ENCODE measurements around the gene CR1L.
"Not testable (repeated sequence)": the region's sequence is repeated elsewhere in the genome, so short reads cannot be mapped to it uniquely, and the experiment has no call there.

CR1L gene

DNA sequence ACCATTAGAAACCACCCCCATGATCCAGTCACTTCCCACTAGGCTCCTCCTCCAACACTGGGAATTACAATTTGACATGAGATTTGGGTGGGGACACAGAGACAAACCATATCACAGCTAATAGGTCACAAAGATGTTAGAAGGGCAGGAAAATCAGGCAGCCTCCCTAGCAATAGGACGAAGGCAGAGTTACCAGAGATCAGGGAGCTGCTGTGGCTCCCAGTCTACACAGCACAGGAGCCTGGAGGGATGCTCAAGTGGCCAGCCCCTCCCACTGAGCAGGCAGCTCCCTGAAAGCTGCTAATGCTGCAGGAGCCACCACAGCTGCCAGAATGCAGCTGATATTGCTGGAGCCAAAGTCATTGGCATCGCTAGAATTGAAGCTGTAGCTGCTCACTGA lies 51.0 kb downstream of the CR1L start:
- H3K9ac ChIP-seq (ENCODE audit: low read length), result no peak overlapping the region
- H3K27me3 ChIP-seq (ENCODE audit: control insufficient read depth, insufficient read depth, low read length), result no peaks in the 10 kb centered on the region
- H3K36me3 ChIP-seq (ENCODE audit: control insufficient read depth, insufficient read depth, low read length), result no peaks in the 10 kb centered on the region
- no peaks in the 10 kb centered on the region for H3K4me1 ChIP-seq (ENCODE audit: control insufficient read depth, insufficient read depth, low read length)
- H3K4me3 ChIP-seq (ENCODE audit: low read length), result no peak overlapping the region
- H3K9me3 ChIP-seq (ENCODE audit: control insufficient read depth, low read length), result no peaks in the 10 kb centered on the region

DNA sequence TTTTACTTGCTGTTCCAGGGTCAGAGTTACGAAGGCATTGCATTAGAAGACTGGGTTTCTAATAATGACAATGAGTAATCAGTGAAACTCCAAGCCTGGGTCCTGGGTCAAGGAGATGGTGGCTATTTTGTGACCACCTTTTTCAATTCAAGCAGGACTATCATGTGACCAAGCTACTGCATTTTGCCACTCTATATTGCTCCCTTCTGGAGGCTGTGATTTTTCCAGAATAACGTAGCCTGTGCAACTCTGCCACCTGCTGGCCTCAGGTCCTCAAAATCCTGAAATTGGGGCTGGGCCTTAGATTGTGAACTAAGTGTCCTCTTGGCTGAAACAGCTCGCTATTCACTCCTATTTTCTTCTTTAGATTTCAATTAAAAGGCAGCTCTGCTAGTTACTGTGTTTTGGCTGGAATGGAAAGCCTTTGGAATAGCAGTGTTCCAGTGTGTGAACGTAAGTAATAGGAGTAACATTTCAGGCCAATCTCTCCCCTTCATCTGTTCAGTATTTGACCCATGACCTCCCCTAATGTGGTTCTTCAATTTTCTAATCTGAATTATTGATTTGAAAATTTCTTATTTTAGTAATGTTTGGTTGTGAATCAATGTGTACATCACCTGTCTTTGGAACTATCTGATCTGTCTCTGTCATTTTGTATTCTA lies 54.0 kb downstream of the CR1L start:
- Histone ChIP-seq H3K27me3 (ENCODE audit: control insufficient read depth, insufficient read depth, low read length) (no peaks in the 10 kb centered on the region), H3K9ac (ENCODE audit: low read length) (no peak overlapping the region), H3K36me3 (ENCODE audit: control insufficient read depth, insufficient read depth, low read length) (no peaks in the 10 kb centered on the region), H3K9me3 (ENCODE audit: control insufficient read depth, low read length) (no peaks in the 10 kb centered on the region), H3K4me3 (ENCODE audit: low read length) (no peak overlapping the region), H3K4me1 (ENCODE audit: control insufficient read depth, insufficient read depth, low read length) (no peaks in the 10 kb centered on the region)

- no peaks in the 10 kb centered on the region for H3K36me3 ChIP-seq (ENCODE audit: control insufficient read depth, insufficient read depth, low read length)
- no peak overlapping the region for H3K4me3 ChIP-seq (ENCODE audit: low read length)
- no peaks in the 10 kb centered on the region for H3K9me3 ChIP-seq (ENCODE audit: control insufficient read depth, low read length)
- H3K27me3 ChIP-seq (ENCODE audit: control insufficient read depth, insufficient read depth, low read length), result no peaks in the 10 kb centered on the region
- no peaks in the 10 kb centered on the region for H3K4me1 ChIP-seq (ENCODE audit: control insufficient read depth, insufficient read depth, low read length)
- H3K9ac ChIP-seq (ENCODE audit: low read length), result no peak overlapping the region
Observed at GRCh38 chr1:207702317-207702716, 57.4 kb downstream of the CR1L start.

DNA sequence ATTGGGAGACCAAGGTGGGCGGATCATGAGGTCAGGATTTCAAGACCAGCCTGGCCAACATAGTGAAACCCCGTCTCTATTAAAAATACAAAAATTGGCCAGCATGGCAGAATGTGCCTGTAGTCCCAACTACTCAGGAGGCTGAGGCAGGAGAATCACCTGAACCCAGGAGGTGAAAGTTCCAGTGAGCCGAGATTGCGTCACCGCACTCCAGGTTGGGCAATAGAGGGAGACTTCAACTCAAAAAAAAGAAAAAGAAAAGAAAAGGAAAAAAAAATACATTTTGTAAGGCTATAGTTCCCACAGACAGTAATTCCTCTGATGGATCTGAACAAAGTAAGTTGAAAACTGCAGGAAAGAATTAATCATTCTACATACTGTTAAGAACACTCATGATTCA lies 58.8 kb downstream of the CR1L start:
- no peak overlapping the region for H3K4me3 ChIP-seq (ENCODE audit: low read length)
- no peak overlapping the region for H3K9ac ChIP-seq (ENCODE audit: low read length)
- no peaks in the 10 kb centered on the region for H3K27me3 ChIP-seq (ENCODE audit: control insufficient read depth, insufficient read depth, low read length)
- no peaks in the 10 kb centered on the region for H3K4me1 ChIP-seq (ENCODE audit: control insufficient read depth, insufficient read depth, low read length)
- no peaks in the 10 kb centered on the region for H3K36me3 ChIP-seq (ENCODE audit: control insufficient read depth, insufficient read depth, low read length)
- H3K9me3 ChIP-seq (ENCODE audit: control insufficient read depth, low read length), result no peaks in the 10 kb centered on the region

DNA sequence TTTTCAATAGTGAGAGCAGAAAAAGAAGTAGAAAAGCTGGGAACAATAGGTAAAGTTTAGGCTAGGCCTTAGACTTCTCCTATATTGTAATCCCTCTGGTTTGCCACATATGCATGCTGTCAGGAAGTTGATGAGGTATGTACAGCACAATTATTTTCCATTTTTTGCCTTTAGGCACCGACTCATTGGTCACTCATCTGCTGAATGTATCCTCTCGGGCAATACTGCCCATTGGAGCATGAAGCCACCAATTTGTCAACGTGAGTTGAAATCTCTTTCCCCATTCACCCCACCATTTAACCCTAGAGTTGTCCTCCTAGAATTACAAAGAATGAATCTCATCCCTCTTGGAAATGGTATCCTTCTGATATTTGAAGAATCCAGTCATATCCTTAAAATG lies 63.1 kb downstream of the CR1L start:
- H3K36me3 ChIP-seq (ENCODE audit: control insufficient read depth, insufficient read depth, low read length); H3K4me3 ChIP-seq (ENCODE audit: low read length); H3K4me1 ChIP-seq (ENCODE audit: control insufficient read depth, insufficient read depth, low read length); H3K9ac ChIP-seq (ENCODE audit: low read length); H3K9me3 ChIP-seq (ENCODE audit: control insufficient read depth, low read length); H3K27me3 ChIP-seq (ENCODE audit: control insufficient read depth, insufficient read depth, low read length): not testable (repeated sequence)

DNA sequence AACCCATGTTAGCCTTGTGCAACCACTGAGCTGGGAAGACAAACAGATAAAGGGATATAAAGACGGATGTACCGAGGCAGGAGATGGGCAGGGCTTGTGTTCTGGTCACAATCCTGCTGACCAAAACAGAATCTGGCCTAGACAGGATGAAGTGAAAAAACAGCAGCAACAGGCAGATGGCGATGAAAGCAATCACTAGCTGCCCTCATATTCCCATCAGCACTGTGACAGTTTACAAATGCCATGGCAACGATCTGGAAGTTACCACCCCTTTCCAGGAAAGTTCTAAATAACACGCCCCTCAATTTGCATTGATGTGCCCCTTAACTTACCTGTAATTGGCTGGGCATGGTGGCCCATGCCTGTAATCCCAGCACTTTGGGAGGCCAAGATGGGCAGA lies 66.4 kb downstream of the CR1L start:
- Histone ChIP-seq H3K4me1 (ENCODE audit: control insufficient read depth, insufficient read depth, low read length) (peaks cover 13% of the 10 kb centered on the region), H3K4me3 (ENCODE audit: low read length) (no peak overlapping the region), H3K9ac (ENCODE audit: low read length) (no peak overlapping the region), H3K27me3 (ENCODE audit: control insufficient read depth, insufficient read depth, low read length) (no peaks in the 10 kb centered on the region), H3K36me3 (ENCODE audit: control insufficient read depth, insufficient read depth, low read length) (no peaks in the 10 kb centered on the region), H3K9me3 (ENCODE audit: control insufficient read depth, low read length) (no peaks in the 10 kb centered on the region)

GRCh38 chr1:207712701-207713100 lies 67.8 kb downstream of the CR1L start:
- H3K9me3 ChIP-seq (ENCODE audit: control insufficient read depth, low read length); H3K27me3 ChIP-seq (ENCODE audit: control insufficient read depth, insufficient read depth, low read length); H3K36me3 ChIP-seq (ENCODE audit: control insufficient read depth, insufficient read depth, low read length); H3K9ac ChIP-seq (ENCODE audit: low read length); H3K4me3 ChIP-seq (ENCODE audit: low read length): not testable (repeated sequence)
- H3K4me1 ChIP-seq (ENCODE audit: control insufficient read depth, insufficient read depth, low read length), result peaks cover 13% of the 10 kb centered on the region

DNA sequence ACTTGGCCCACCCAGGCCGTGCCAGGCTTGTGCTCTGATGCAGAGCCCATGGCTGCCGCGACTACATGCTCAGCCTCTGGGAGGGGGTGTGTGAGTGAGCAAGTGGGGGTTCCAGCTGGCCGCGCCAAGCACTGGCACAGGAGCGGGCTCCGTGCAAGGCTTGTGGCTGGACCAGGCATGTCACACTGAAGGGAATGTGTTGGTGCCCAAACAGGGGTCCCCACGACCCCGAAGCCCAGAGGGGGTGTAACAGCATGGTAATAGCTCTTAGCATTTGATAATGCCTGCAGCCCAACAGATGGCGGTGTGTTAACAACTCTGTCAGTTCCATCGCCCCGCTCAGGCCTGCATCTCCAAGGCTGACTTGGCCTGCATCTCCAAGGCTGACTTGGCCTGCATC lies 68.6 kb downstream of the CR1L start:
- H3K36me3 ChIP-seq (ENCODE audit: control insufficient read depth, insufficient read depth, low read length), result no peaks in the 10 kb centered on the region
- no peaks in the 10 kb centered on the region for H3K9me3 ChIP-seq (ENCODE audit: control insufficient read depth, low read length)
- no peak overlapping the region for H3K9ac ChIP-seq (ENCODE audit: low read length)
- peaks cover 13% of the 10 kb centered on the region for H3K4me1 ChIP-seq (ENCODE audit: control insufficient read depth, insufficient read depth, low read length)
- no peaks in the 10 kb centered on the region for H3K27me3 ChIP-seq (ENCODE audit: control insufficient read depth, insufficient read depth, low read length)
- H3K4me3 ChIP-seq (ENCODE audit: low read length), result no peak overlapping the region

- no peaks in the 10 kb centered on the region for H3K36me3 ChIP-seq (ENCODE audit: control insufficient read depth, insufficient read depth, low read length)
- no peak overlapping the region for H3K4me3 ChIP-seq (ENCODE audit: low read length)
- H3K9ac ChIP-seq (ENCODE audit: low read length), result no peak overlapping the region
- H3K27me3 ChIP-seq (ENCODE audit: control insufficient read depth, insufficient read depth, low read length), result no peaks in the 10 kb centered on the region
- no peaks in the 10 kb centered on the region for H3K9me3 ChIP-seq (ENCODE audit: control insufficient read depth, low read length)
- no peaks in the 10 kb centered on the region for H3K4me1 ChIP-seq (ENCODE audit: control insufficient read depth, insufficient read depth, low read length)
Observed at GRCh38 chr1:207719234-207719633, 74.3 kb downstream of the CR1L start.

- H3K27me3 ChIP-seq (ENCODE audit: control insufficient read depth, insufficient read depth, low read length); H3K36me3 ChIP-seq (ENCODE audit: control insufficient read depth, insufficient read depth, low read length); H3K9ac ChIP-seq (ENCODE audit: low read length); H3K9me3 ChIP-seq (ENCODE audit: control insufficient read depth, low read length); H3K4me3 ChIP-seq (ENCODE audit: low read length); H3K4me1 ChIP-seq (ENCODE audit: control insufficient read depth, insufficient read depth, low read length): not testable (repeated sequence)
Observed at GRCh38 chr1:207728200-207728858, 83.4 kb downstream of the CR1L start.

GRCh38 chr1:207737503-207738157 lies 92.7 kb downstream of the CR1L start:
- not testable (repeated sequence) for H3K4me3 ChIP-seq (ENCODE audit: low read length); H3K4me1 ChIP-seq (ENCODE audit: control insufficient read depth, insufficient read depth, low read length); H3K27me3 ChIP-seq (ENCODE audit: control insufficient read depth, insufficient read depth, low read length); H3K9me3 ChIP-seq (ENCODE audit: control insufficient read depth, low read length); H3K36me3 ChIP-seq (ENCODE audit: control insufficient read depth, insufficient read depth, low read length); H3K9ac ChIP-seq (ENCODE audit: low read length)

- H3K4me3 ChIP-seq (ENCODE audit: low read length); H3K9ac ChIP-seq (ENCODE audit: low read length); H3K4me1 ChIP-seq (ENCODE audit: control insufficient read depth, insufficient read depth, low read length); H3K27me3 ChIP-seq (ENCODE audit: control insufficient read depth, insufficient read depth, low read length); H3K36me3 ChIP-seq (ENCODE audit: control insufficient read depth, insufficient read depth, low read length); H3K9me3 ChIP-seq (ENCODE audit: control insufficient read depth, low read length): not testable (repeated sequence)
Observed at GRCh38 chr1:207738158-207738659, 93.3 kb downstream of the CR1L start.
